GM18498 (cell line): ENCODE results near the gene SASH3.
"Not testable (repeated sequence)": the region's sequence is repeated elsewhere in the genome, so short reads cannot be mapped to it uniquely, and the experiment has no call there.

Experiments
- ATAC-seq: cut with Tn5 transposase; IDR thresholded peaks from one replicate; pipeline ENCODE4 v1.9.1; 2021; ENCODE audit warnings: mild to moderate bottlenecking, moderate library complexity; ENCODE audit not compliant: unreplicated experiment

The SASH3 gene

GRCh38 chrX:129779747-129780146, at the start of gene SASH3:
Gene SASH3, plus strand, starts transcription at chrX:129779949. Its CDS starts 149 bp downstream, at chrX:129780098.
- peak; percentile 36 for ATAC-seq

GRCh38 chrX:129731228-129731627, 48.5 kb upstream of the SASH3 start:
- no peak for ATAC-seq

- no peak for ATAC-seq
Measured at GRCh38 chrX:129732857-129733256, 46.9 kb upstream of the SASH3 start.

- ATAC-seq, result no peak
Measured at GRCh38 chrX:129733335-129733734, 46.4 kb upstream of the SASH3 start.

- ATAC-seq, result no peak
Measured at GRCh38 chrX:129736491-129736890, 43.3 kb upstream of the SASH3 start.

GRCh38 chrX:129737916-129738315, 41.8 kb upstream of the SASH3 start:
- no peak for ATAC-seq

- no peak for ATAC-seq
Measured at GRCh38 chrX:129738466-129739308, 41.1 kb upstream of the SASH3 start, which contains the start of gene XPNPEP2. Gene XPNPEP2, plus strand, starts transcription at chrX:129738979. Its CDS starts 235 bp downstream, at chrX:129739214.

- ATAC-seq, result no peak
Measured at GRCh38 chrX:129739578-129739977, 40.2 kb upstream of the SASH3 start.

- ATAC-seq, result no peak
Measured at GRCh38 chrX:129741880-129742758, 37.6 kb upstream of the SASH3 start.

GRCh38 chrX:129742759-129743152, 37.0 kb upstream of the SASH3 start:
- ATAC-seq, result not testable (repeated sequence)

GRCh38 chrX:129743821-129744220, 35.9 kb upstream of the SASH3 start:
- no peak for ATAC-seq

GRCh38 chrX:129744861-129745321, 34.9 kb upstream of the SASH3 start:
- no peak for ATAC-seq

GRCh38 chrX:129746557-129747470, 32.9 kb upstream of the SASH3 start:
- no peak for ATAC-seq

- ATAC-seq, result no peak
Measured at GRCh38 chrX:129747533-129747932, 32.2 kb upstream of the SASH3 start.

- no peak for ATAC-seq
Measured at GRCh38 chrX:129748305-129748704, 31.4 kb upstream of the SASH3 start.

GRCh38 chrX:129749069-129749468, 30.7 kb upstream of the SASH3 start:
- no peak for ATAC-seq

GRCh38 chrX:129750971-129751370, 28.8 kb upstream of the SASH3 start:
- no peak for ATAC-seq

- ATAC-seq, result no peak
Measured at GRCh38 chrX:129754056-129755024, 25.4 kb upstream of the SASH3 start.
